Measurements from ENCODE around the gene RBPJL. TPM values are rescaled to one million over a fixed set of nuclear protein-coding genes. Genes with fewer than 3 reads are reported as not detected.

RBPJL gene
- total RNA-seq, 1 experiment from 2014 or later, result not detected

- Histone ChIP-seq H2AFZ (ENCODE audit: low read depth, low read length, poor library complexity, severe bottlenecking) (no peak overlapping the region), H3K9me3 (ENCODE audit: control insufficient read depth in 1 of 2, insufficient read depth in 1 of 2, low read depth in 1 of 2, low read length in 2 of 2) (no peaks in the 10 kb centered on the region), H3K4me1 (ENCODE audit: control insufficient read depth in 1 of 2, insufficient read depth in 2 of 2, low read length in 2 of 2) (peaks cover 0 to 10% of the 10 kb centered on the region in 2 experiments; a peak in 2 of 4 replicates), H3K27ac (ENCODE audit: low read depth, low read length) (no peak overlapping the region), H3K27me3 (ENCODE audit: insufficient read depth, low read length) (no peaks in the 10 kb centered on the region), H3K79me2 (ENCODE audit: insufficient read depth, low read length) (no peaks in the 10 kb centered on the region), H3K4me3 (replicated peaks in 1 of 2; ENCODE audit: low read depth in 1 of 2, low read length in 2 of 2) (no peak overlapping the region), H4K20me1 (ENCODE audit: insufficient read depth) (no peaks in the 10 kb centered on the region), H3K4me2 (ENCODE audit: low read length) (no peak overlapping the region), H3K36me3 (ENCODE audit: control insufficient read depth in 1 of 2, insufficient read depth in 2 of 2, low read length in 2 of 2) (no peaks in the 10 kb centered on the region), H3K9ac (ENCODE audit: low read length) (no peak overlapping the region), H3K9me2 (ENCODE audit: insufficient read depth) (no peaks in the 10 kb centered on the region)
- DNase-seq (ENCODE audit: low read depth, low spot score), result no peak
- ChIA-PET CTCF (interaction anchor here (1.4 to 1.9 kb wide), 2 partner anchors 12 to 278 kb away, joined by 3 to 7 read pairs; no protein-coding TSS in a partner anchor), POLR2A (no interaction called here), RAD21 (ENCODE audit: low non-redundant PET in 1 of 2, low total read pairs in 2 of 2, uncharacterized antibody in 2 of 2, unreplicated experiment in 2 of 2) (no interaction called here)
- no TSS peak for BruUV-seq (replicated peaks)
- intact Hi-C loops (cut with micrococcal nuclease), result no loop called here
- TF ChIP-seq EZH2phosphoT487 (IDR thresholded peaks at IDR 0.05; ENCODE audit: borderline replicate concordance) (no peak), REST (IDR thresholded peaks at IDR 0.05; ENCODE audit: low read depth) (no peak)
- ATAC-seq, result no peak
These were observed 17.8 kb upstream of the RBPJL start for GRCh38 chr20:45288860-45289259.

GRCh38 chr20:45289942-45290676, 16.5 kb upstream of the RBPJL start:
- Histone ChIP-seq H4K20me1 (ENCODE audit: insufficient read depth) (no peaks in the 10 kb centered on the region), H2AFZ (ENCODE audit: low read depth, low read length, poor library complexity, severe bottlenecking) (peak overlapping the region; percentile 46), H3K9me2 (ENCODE audit: insufficient read depth) (no peaks in the 10 kb centered on the region), H3K9me3 (ENCODE audit: control insufficient read depth in 1 of 2, insufficient read depth in 1 of 2, low read depth in 1 of 2, low read length in 2 of 2) (peaks cover 0 to 3% of the 10 kb centered on the region in 2 experiments; a peak in 1 of 4 replicates), H3K9ac (ENCODE audit: low read length) (no peak overlapping the region), H3K27ac (ENCODE audit: low read depth, low read length) (no peak overlapping the region), H3K4me3 (replicated peaks in 1 of 2; ENCODE audit: low read depth in 1 of 2, low read length in 2 of 2) (no peak overlapping the region), H3K36me3 (ENCODE audit: control insufficient read depth in 1 of 2, insufficient read depth in 2 of 2, low read length in 2 of 2) (no peaks in the 10 kb centered on the region), H3K4me1 (ENCODE audit: control insufficient read depth in 1 of 2, insufficient read depth in 2 of 2, low read length in 2 of 2) (peaks cover 0 to 12% of the 10 kb centered on the region in 2 experiments; a peak in 2 of 4 replicates), H3K79me2 (ENCODE audit: insufficient read depth, low read length) (no peaks in the 10 kb centered on the region), H3K4me2 (ENCODE audit: low read length) (no peak overlapping the region), H3K27me3 (ENCODE audit: insufficient read depth, low read length) (no peaks in the 10 kb centered on the region)
- ChIA-PET CTCF (interaction anchor here (0.7 to 5.4 kb wide), 15 partner anchors 10 to 542 kb away, joined by 3 to 30 read pairs (median 4); no protein-coding TSS in a partner anchor), RAD21 (ENCODE audit: low non-redundant PET in 1 of 2, low total read pairs in 2 of 2, uncharacterized antibody in 2 of 2, unreplicated experiment in 2 of 2) (interaction anchor here (0.5 to 1.9 kb wide), 5 partner anchors 151 to 278 kb away, joined by 3 to 9 read pairs (median 5); no protein-coding TSS in a partner anchor), POLR2A (interaction anchor here (1.3 kb wide), 1 partner anchor 11 kb away, joined by 3 read pairs; no protein-coding TSS in a partner anchor)
- TF ChIP-seq CBX3 (IDR thresholded peaks at IDR 0.05; ENCODE audit: low read depth) (no peak), ELF1 (IDR thresholded peaks at IDR 0.05; ENCODE audit: borderline replicate concordance, low read depth) (no peak), EZH2 (IDR thresholded peaks at IDR 0.05) (no peak), YY1 (IDR thresholded peaks at IDR 0.05; ENCODE audit: extremely low read depth, insufficient replicate concordance, low read depth, low read length) (no peak), ZBTB33 (IDR thresholded peaks at IDR 0.05; ENCODE audit: extremely low read depth, insufficient replicate concordance, low read length) (no peak), ZNF274 (IDR thresholded peaks at IDR 0.05; ENCODE audit: low read depth, low read length) (no peak)
- intact Hi-C loops (cut with micrococcal nuclease), result loop anchor here (2.0 kb wide), 3 partner anchors 151 to 279 kb away; no protein-coding TSS in a partner anchor
- no peak for DNase-seq (ENCODE audit: low read depth, low spot score)
- BruUV-seq (replicated peaks), result no TSS peak
- no peak for ATAC-seq
